LNCAP (cell line): Measurements from ENCODE around the gene CCDC60.

Experiments used
- TF ChIP-seq, protein P1 (sequence below): fragments of 450-650 bp; IDR thresholded peaks from 2 replicates; pipeline ENCODE4 v1.5.1; 2017; ENCODE audit warnings: mild to moderate bottlenecking

Gene CCDC60

DNA sequence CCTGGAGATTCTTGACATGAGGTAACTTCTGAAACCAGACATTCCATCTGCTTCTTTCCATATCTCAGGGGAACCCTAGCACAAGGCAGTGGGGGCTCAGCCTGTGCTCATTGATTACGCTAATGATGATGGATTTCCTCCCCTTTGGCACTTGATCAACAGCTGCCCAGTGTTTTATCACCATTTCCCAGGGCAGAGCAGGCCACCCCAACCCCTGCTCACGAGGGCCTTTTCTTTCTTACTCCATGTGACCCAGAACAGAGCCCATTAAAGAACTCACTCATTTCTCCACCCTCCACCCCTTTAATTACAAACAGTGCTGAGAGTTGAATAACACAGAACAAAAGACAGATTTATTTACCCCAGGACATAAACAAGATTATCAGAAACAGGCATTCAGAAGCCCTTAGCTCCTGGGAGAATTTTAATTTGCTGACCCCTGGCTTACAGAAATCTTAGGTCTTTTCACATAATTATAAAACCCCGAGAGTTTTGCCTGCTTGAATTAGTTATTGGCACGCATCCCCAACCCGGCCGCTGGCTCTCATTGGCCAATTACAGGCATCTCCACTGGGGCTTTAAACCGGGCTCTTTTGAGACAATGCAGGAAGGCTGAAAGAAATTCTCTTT, 32.0 kb upstream of the CCDC60 start:
- TF ChIP-seq, protein P1, sequence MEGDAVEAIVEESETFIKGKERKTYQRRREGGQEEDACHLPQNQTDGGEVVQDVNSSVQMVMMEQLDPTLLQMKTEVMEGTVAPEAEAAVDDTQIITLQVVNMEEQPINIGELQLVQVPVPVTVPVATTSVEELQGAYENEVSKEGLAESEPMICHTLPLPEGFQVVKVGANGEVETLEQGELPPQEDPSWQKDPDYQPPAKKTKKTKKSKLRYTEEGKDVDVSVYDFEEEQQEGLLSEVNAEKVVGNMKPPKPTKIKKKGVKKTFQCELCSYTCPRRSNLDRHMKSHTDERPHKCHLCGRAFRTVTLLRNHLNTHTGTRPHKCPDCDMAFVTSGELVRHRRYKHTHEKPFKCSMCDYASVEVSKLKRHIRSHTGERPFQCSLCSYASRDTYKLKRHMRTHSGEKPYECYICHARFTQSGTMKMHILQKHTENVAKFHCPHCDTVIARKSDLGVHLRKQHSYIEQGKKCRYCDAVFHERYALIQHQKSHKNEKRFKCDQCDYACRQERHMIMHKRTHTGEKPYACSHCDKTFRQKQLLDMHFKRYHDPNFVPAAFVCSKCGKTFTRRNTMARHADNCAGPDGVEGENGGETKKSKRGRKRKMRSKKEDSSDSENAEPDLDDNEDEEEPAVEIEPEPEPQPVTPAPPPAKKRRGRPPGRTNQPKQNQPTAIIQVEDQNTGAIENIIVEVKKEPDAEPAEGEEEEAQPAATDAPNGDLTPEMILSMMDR: no peak

DNA sequence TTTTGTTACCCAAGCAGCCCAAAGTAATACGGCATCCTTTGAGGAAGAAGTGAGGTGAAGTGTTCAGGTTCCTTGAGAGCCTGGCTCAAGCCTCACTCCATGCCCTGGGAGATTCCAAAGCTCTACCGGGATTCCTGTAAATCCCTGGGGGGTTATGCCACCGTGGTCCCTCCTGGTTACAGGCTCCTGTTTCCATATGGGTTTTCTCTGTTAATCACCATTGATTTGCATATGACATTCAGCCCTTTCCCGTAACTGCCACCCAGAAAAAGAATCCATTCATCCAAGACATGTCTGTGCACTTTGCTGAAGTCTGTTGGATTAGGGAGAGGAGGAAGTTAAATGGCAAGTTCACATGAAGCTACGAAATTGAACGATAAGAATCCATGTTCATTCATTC, 27.9 kb upstream of the CCDC60 start:
- TF ChIP-seq, protein P1: no peak

DNA sequence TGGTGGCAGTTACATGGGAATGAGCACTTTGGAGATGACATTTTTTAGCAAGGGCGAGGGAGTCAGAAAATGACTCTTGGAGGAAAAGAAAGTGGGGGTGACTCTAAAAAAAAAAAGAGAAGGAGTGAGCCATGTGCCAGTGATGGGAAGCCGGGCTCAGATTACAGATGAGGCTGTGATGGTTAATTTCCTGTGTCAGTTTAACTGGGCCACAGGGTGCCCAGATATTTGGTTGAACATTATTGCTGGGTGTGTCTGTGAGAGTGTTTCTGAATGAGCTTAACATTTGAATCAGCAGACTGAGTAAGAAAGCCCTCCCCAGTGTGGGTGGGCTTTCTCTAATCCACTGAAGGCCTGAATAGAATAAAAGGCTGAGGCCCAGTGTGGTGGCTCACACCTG, 26.8 kb upstream of the CCDC60 start:
- TF ChIP-seq, protein P1: no peak

DNA sequence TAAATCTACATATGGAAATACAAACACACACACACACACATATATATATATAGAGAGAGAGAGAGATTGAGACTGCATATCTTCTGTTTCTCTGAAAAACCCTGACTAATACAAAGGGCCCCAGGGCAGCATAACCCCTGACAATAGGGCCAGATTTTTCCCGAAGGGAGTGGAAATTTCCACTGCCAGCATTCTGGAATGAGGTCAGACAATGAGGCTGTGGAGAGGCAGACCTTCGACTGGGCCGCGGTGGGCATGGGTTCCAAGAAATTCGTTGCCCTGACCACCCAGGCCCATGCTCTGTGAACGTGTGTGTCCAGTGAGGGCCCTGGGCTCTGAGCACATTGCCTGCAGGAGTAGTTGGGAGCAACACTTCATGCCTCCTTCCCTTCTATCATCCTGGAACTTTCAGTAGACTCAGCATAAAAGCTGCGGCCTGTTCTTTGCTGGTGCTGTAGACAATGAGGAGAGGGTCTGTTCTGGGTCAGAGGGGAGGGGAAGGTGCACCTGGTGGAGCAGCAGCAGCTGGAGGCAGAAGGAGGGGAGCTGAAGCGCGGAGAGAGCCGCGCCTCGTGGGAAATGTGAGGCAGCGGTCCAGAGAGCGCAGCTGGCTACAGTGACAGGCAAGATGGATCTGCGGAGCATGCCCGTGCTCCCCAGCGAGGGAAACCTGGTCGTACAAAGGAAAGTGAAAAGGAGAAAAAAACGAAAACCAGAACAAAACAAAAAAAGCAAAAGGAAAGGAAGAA, 25.6 kb upstream of the CCDC60 start:
- TF ChIP-seq, protein P1: no peak

DNA sequence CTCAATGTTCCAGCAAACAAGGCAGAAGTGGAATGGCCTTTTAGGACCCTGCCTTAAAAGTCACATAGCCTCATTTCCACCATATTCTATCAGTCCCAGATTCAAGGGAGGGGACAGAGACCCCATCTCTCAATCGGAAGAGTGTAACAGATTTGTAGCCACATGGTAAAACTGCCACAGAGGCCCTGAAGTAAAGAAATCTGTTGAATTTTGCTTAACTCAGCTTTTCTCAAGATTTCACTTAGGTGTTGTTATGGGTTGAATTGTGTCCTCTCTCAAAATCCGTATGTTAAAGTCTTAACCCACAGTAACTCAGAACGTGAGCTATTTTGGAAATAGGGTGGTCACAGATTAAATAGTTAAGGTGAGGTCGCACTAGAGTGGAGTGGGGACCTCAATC, 22.7 kb upstream of the CCDC60 start:
- TF ChIP-seq, protein P1: no peak

DNA sequence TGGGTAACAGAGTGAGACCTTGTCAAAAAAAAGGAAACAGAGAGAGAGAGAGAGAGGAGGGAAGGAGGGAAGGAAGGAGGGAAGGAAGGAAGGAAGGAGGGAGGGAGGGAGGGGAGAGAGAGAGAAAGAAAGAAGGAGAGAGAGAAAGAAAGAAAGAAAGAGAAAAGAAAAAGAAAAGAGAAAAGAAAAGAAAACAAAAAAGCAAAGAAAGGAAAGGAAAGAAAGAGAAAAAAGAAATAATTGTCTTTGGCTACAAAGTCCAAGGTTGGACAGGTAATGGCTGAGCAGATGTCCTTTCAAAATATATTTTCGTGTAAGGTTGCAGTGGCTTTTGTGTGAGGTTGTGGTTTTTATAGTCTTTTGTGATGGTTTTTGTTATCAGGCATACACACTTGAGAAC, 21.6 kb upstream of the CCDC60 start:
- TF ChIP-seq, protein P1: no peak

DNA sequence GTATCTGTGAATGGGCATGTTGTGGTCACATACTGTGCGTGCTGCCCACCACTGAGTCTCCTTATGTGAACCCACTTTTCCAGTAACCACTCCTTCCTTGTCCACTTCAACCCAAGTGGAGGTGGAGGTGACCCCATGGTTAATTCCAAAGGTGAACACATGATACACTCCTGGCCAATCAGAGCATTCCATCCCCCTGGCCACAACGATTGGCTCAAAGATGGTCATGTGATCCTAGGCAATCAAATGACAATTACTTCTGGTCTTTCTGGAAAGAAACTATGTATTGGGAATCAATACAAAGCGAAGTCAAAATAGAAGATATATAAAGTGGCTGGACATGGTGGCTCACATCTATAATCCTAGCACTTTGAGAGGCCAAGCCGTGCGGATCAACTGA, 20.2 kb upstream of the CCDC60 start:
- TF ChIP-seq, protein P1: no peak
